ENCODE data around the gene CREB3L1. TPM values are rescaled to one million over a fixed set of nuclear protein-coding genes. Genes with fewer than 3 reads are reported as not detected.

CREB3L1 gene
- total and polyA plus RNA-seq, 2 of the 13 experiments (the other 11 are each of a cell fraction or from before 2014, with no cell fraction given) = not detected

GRCh38 chr11:46251954-46252353, 25.5 kb upstream of the CREB3L1 start:
- no peak for FAIRE-seq
- peaks cover 57% of the 10 kb centered on the region for H3K4me1 ChIP-seq (ENCODE audit: insufficient read depth, low read length)
- ChIA-PET CTCF (ENCODE audit: low intra/inter-chr PET ratio, low total read pairs) (no interaction called here), POLR2A (interaction anchor here (0.9 to 2.1 kb wide), 3 partner anchors 8 to 22 kb away, joined by 3 to 36 read pairs (median 6); no protein-coding TSS in a partner anchor)
- TF ChIP-seq ARID4A (CRISPR knock-in tag; IDR thresholded peaks at IDR 0.05; ENCODE audit: borderline replicate concordance) (0 out of 2 replicates have a peak, but pooled peaks have one; percentile 9), GATA4 (IDR thresholded peaks at IDR 0.05; ENCODE audit: borderline replicate concordance, low read depth) (no peak), KDM2A (CRISPR knock-in tag; IDR thresholded peaks at IDR 0.05; ENCODE audit: borderline replicate concordance, low read depth) (0 out of 2 replicates have a peak, but pooled peaks have one; percentile 9), ZNF501 (CRISPR knock-in tag; IDR thresholded peaks at IDR 0.05) (0 out of 2 replicates have a peak, but pooled peaks have one; percentile 27), ASH2L (IDR thresholded peaks at IDR 0.05; ENCODE audit: insufficient read length, low read depth, low read length) (no peak)
- ATAC-seq = peak; percentile 13
- no peak overlapping the region for H3K4me3 ChIP-seq (replicated peaks in 1 of 3; ENCODE audit: insufficient read depth in 1 of 3, low read depth in 2 of 3, low read length in 3 of 3)
- DNase-seq (ENCODE audit: low spot score) = no peak
- no peak overlapping the region for H2AFZ ChIP-seq (ENCODE audit: low read length)
- H3K4me2 ChIP-seq (ENCODE audit: low read depth, low read length) = peak overlapping the region; percentile 78
- H3K9me3 ChIP-seq (ENCODE audit: low read length) = no peaks in the 10 kb centered on the region
- intact Hi-C loops (cut with micrococcal nuclease; ENCODE audit: unreplicated experiment) (loop anchor here (1.0 to 2.0 kb wide), 2 partner anchors 21 to 56 kb away; no protein-coding TSS in a partner anchor), in situ Hi-C loops (cut with HindIII; ENCODE audit: extremely low pct_ligation_motif_present, low pct_unique_long_range_greater_than_20kb) (loop anchor here (5.0 kb wide), 1 partner anchor 45 kb away; no protein-coding TSS in a partner anchor)
- H3K79me2 ChIP-seq (ENCODE audit: insufficient read depth, low read length) = no peaks in the 10 kb centered on the region
- no peak overlapping the region for H3K27ac ChIP-seq (ENCODE audit: extremely low read length, insufficient read depth, low read length)
- H3K27me3 ChIP-seq (ENCODE audit: control insufficient read depth in 1 of 2, insufficient read depth in 2 of 2, low read length in 2 of 2) = peaks cover 7 to 31% of the 10 kb centered on the region in 2 experiments; a peak in 3 of 5 replicates
- 0% methylated on average over 3 of the region's 6 CpGs for WGBS (ENCODE audit: low lambda C conversion rate)
- no TSS peak for BruUV-seq (replicated peaks)
- H4K20me1 ChIP-seq (ENCODE audit: insufficient read depth, low read length) = no peaks in the 10 kb centered on the region
- no peaks in the 10 kb centered on the region for H3K36me3 ChIP-seq (replicated peaks in 1 of 2; ENCODE audit: control insufficient read depth in 1 of 2, insufficient read depth in 2 of 2, low read length in 2 of 2)
- no peak overlapping the region for H3K9ac ChIP-seq (ENCODE audit: insufficient read depth, low read depth, low read length)
